Ovary (tissue), 9 donors: ENCODE data around the gene CNN1. TPM values are rescaled to one million over a fixed set of nuclear protein-coding genes. Genes with fewer than 3 reads are reported as not detected.
A peak's percentile ranks its signal among the peaks of the same experiment; 100 is the strongest.

ENCODE experiments used
- DNase-seq, 5 donors: peaks; one replicate each; pipeline ENCODE4 v3.0.0-alpha.2; 2019 to 2020
- H3K27ac ChIP-seq, 2 donors: fragments of 200-600 bp; one replicate each; pipeline versions ENCODE4 v1.5.1 to v1.8.0; 2019 to 2022
- H3K27me3 ChIP-seq: fragments of 200-600 bp; one replicate; pipeline ENCODE4 v1.8.0; 2022
- H3K36me3 ChIP-seq: fragments of 200-600 bp; sonication (generic); one replicate; pipeline ENCODE4 v1.5.1; 2019
- H3K4me1 ChIP-seq: one replicate; pipeline ENCODE4 v1.8.1; 2013; ENCODE audit warnings: mild to moderate bottlenecking, moderate library complexity; ENCODE audit not compliant: insufficient read depth
- H3K4me3 ChIP-seq: fragments of 200-600 bp; sonication (generic); one replicate; pipeline ENCODE4 v1.5.1; 2017
- H3K9me3 ChIP-seq, 2 donors: fragments of 200-600 bp in 1 of 2; sonication (generic) in 1 of 2; one replicate each; pipeline versions ENCODE4 v1.5.1 to v1.8.1; 2013 to 2019; ENCODE audit warnings: mild to moderate bottlenecking in 1 of 2, moderate library complexity in 1 of 2
- EP300 ChIP-seq: sonication (generic); formaldehyde crosslinking; IDR thresholded peaks from one replicate; pipeline ENCODE4 v1.6.1; 2017; ENCODE audit warnings: antibody characterized with exemption
- POLR2A ChIP-seq: fragments of 450-650 bp; IDR thresholded peaks from one replicate; pipeline ENCODE4 v1.6.1; 2017; ENCODE audit warnings: antibody characterized with exemption, mild to moderate bottlenecking, moderate library complexity
- WGBS, 3 donors: extraction: QIAGEN DNeasy Blood & Tissue Kit in 1 of 3; methylation state at CpG; one replicate each; pipeline versions ENCODE4 v1.1.5 to v1.1.7; 2013 to 2017; 5-methylcytosine and 5-hydroxymethylcytosine counted together
- intact Hi-C, 4 donors: fragments of 100-400 bp; cut with DNase I; formaldehyde crosslinking; loops; one replicate each; pipeline versions ENCODE4 v1.11.0 to v1.15.1; 2022 to 2023
- polyA plus RNA-seq, 2 donors: library from polyadenylated mRNA; stranded (reverse); fragments of 200-250 nt in 1 of 2; fragments of 350-450 nt in 1 of 2; fragmentation: Illumina TruSeq in 1 of 2; extraction: RNeasy Lipid Tissue Mini Kit (QIAGEN cat#74804) in 1 of 2; gene quantifications; one replicate each; pipeline ENCODE4 v1.2.3, GENCODE V29; 2013 to 2014
- total RNA-seq, 7 donors: library from RNA; depleted of rRNA in 2 of 7; stranded (reverse); fragments of >200 nt in 2 of 7; fragmentation: NEBNext Ultra II Directional in 3 of 7; extraction: Animal tissue kit (Norgen Biotek cat#: 25700) in 3 of 7; gene quantifications; one replicate each; pipeline versions ENCODE4 v1.1.0 to v1.2.4, GENCODE V29; 2016 to 2023
- TF ChIP-seq, protein P1 (sequence below), 3 donors: fragments of 450-650 bp in 2 of 3; fragments of 200-600 bp in 1 of 3; IDR thresholded peaks; one replicate each; pipeline versions ENCODE4 v1.5.1 to v1.8.0; 2016 to 2022; ENCODE audit warnings: antibody characterized with exemption in 3 of 3, mild to moderate bottlenecking in 1 of 3
- donor health status: DM: no; HTN: no; CAD: no; lungs with moderate emphysema.
- donor health status: DM: no; HTN: no; CAD: no.
- donor health status: Bipolar disorder and iron deficiency.
- donor health status: DM: yes; HTN: yes; CAD: no.
- donor health status: DM: no; HTN: no; CAD: no.
- donor health status: DM: yes; HTN: yes; CAD: no.

CNN1 gene
- total and polyA plus RNA-seq, 9 donors = 13.9 to 725 (median 59.6) TPM

- Histone ChIP-seq H3K36me3 (no peaks in the 10 kb centered on the region), H3K4me1 (peaks cover 12% of the 10 kb centered on the region), H3K27me3 (no peaks in the 10 kb centered on the region), H3K4me3 (peak within 1 kb of the TSS; percentile 12), H3K9me3 (no peaks in the 10 kb centered on the region), H3K27ac (peak within 1 kb of the TSS; percentile 30 to 58)
- intact Hi-C loops = no loop called here
- 50 to 72% (median 52%) methylated on average over 11 to 18 of the region's 18 CpGs for WGBS, 3 donors
- TF ChIP-seq EP300 = no peak
- TF ChIP-seq POLR2A = no peak
- TF ChIP-seq, protein P1, sequence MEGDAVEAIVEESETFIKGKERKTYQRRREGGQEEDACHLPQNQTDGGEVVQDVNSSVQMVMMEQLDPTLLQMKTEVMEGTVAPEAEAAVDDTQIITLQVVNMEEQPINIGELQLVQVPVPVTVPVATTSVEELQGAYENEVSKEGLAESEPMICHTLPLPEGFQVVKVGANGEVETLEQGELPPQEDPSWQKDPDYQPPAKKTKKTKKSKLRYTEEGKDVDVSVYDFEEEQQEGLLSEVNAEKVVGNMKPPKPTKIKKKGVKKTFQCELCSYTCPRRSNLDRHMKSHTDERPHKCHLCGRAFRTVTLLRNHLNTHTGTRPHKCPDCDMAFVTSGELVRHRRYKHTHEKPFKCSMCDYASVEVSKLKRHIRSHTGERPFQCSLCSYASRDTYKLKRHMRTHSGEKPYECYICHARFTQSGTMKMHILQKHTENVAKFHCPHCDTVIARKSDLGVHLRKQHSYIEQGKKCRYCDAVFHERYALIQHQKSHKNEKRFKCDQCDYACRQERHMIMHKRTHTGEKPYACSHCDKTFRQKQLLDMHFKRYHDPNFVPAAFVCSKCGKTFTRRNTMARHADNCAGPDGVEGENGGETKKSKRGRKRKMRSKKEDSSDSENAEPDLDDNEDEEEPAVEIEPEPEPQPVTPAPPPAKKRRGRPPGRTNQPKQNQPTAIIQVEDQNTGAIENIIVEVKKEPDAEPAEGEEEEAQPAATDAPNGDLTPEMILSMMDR (IDR thresholded peaks at IDR 0.05) = no peak
- peak in 4 of 5 donors; percentile 35 to 65 (median 46) for DNase-seq
These were observed 39.0 kb downstream of the CNN1 start, which contains the start of gene ACP5 for GRCh38 chr19:11577451-11578257. Gene ACP5, minus strand, starts transcription at chr19:11577645. Its CDS starts 328 bp downstream, at chr19:11577317.

DNA sequence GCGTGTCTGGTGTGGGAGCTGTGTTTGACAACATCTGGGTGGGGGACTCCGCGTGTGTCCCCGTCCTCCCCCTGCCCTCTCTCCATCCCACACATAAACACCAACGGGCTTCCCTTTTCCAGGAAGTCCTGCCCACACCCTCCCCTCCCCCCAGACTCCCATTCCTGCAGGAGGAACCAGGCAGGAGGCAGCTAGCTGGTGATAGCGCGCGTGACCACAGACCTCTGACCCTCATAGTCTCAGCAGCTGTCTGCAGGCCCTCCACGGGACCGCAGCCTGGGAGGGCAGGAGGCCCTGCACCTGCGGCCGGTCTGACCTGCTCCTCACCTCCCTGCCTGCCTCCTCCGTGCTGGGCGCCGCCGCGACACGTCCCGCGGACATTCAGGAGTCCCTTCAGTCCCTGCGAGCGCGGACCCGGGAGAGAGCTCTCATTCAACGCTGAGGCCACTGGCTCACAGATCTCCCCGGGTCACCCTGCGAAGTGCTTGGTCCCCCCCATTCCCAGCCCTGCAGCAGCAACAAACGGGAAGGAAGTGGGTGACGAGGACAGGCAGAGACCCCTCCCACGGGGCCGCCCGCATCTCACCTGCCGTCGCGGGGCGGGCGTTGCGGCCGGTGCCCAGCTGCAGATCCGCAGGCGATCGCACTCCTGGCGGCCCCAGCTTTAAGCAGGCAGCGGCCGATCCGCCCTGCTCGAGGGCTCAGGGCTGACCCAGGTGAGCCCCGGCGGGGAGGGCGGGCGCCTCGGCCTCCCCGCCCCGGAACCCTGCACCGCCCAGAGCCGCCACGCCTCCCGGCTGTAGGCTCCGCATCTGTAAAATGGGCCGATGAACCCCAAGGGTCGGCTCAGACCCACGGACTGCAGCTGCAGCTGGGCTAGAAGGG, 39.8 kb downstream of the CNN1 start:
- Histone ChIP-seq H3K27me3 (no peaks in the 10 kb centered on the region), H3K4me1 (peaks cover 12% of the 10 kb centered on the region), H3K4me3 (peak overlapping the region; percentile 12), H3K27ac (peak overlapping the region in 1 of 2 donors; percentile 30), H3K36me3 (no peaks in the 10 kb centered on the region), H3K9me3 (no peaks in the 10 kb centered on the region)
- 6 to 12% (median 12%) methylated on average over 48 to 62 of the region's 62 CpGs for WGBS, 3 donors
- DNase-seq = peak; percentile 64 to 83 (median 72)
- intact Hi-C loops = no loop called here
- TF ChIP-seq EP300 = no peak
- no peak for TF ChIP-seq POLR2A
- TF ChIP-seq, protein P1 (IDR thresholded peaks at IDR 0.05) = no peak

- Histone ChIP-seq H3K36me3 (no peaks in the 10 kb centered on the region), H3K27me3 (no peaks in the 10 kb centered on the region), H3K4me3 (no peak overlapping the region), H3K9me3 (no peaks in the 10 kb centered on the region), H3K4me1 (peaks cover 12% of the 10 kb centered on the region), H3K27ac (no peak overlapping the region)
- 19 to 39% (median 28%) methylated on average over 4 of the region's 4 CpGs for WGBS, 3 donors
- TF ChIP-seq, protein P1 (IDR thresholded peaks at IDR 0.05) = no peak
- TF ChIP-seq EP300 (no peak), POLR2A (no peak)
- no peak for DNase-seq
- intact Hi-C loops = loop anchor here in 2 of 4 donors (10.0 kb wide), 2 partner anchors 85 to 285 kb away; partner anchors contain the start of gene TSPAN16 (in 1 of the 2)
These were observed 41.5 kb downstream of the CNN1 start for GRCh38 chr19:11580116-11580515.

GRCh38 chr19:11581740-11582139, 43.1 kb downstream of the CNN1 start:
- intact Hi-C loops = loop anchor here in 2 of 4 donors (10.0 kb wide), 2 partner anchors 87 to 287 kb away; partner anchors contain the start of gene TSPAN16 (in 1 of the 2)
- no peak overlapping the region for H3K4me3 ChIP-seq
- no peaks in the 10 kb centered on the region for H3K36me3 ChIP-seq
- 18 to 30% (median 27%) methylated on average over 3 of the region's 3 CpGs for WGBS, 3 donors
- no peaks in the 10 kb centered on the region for H3K27me3 ChIP-seq
- H3K4me1 ChIP-seq = peaks cover 12% of the 10 kb centered on the region
- H3K9me3 ChIP-seq = no peaks in the 10 kb centered on the region
- H3K27ac ChIP-seq = no peak overlapping the region
- TF ChIP-seq, protein P1 (IDR thresholded peaks at IDR 0.05) = no peak
- TF ChIP-seq POLR2A (no peak), EP300 (no peak)
- no peak for DNase-seq
